Measurements from ENCODE around the gene PRDM7. TPM values are rescaled to one million over a fixed set of nuclear protein-coding genes. Genes with fewer than 3 reads are reported as not detected.

PRDM7 gene
- not detected in 2 replicates for total RNA-seq (2012; rRNA removed)
- not detected in 2 replicates for polyA plus RNA-seq (2012; rRNA removed)
- not detected in 2 replicates for polyA plus RNA-seq (2012; cell fraction: cytosol; rRNA removed)
- polyA plus RNA-seq (2012; cell fraction: nucleus; rRNA removed; ENCODE audit: low replicate concordance): 0.03 TPM in 1 of 2 replicates, not detected in the other
- percentile 2 among the genes with signal in this experiment for Bru-seq, nascent RNA
- BruChase-seq, experiment 1, labeled RNA remaining after a 6-hour chase: not detected
- not detected for BruChase-seq, experiment 2, labeled RNA remaining after a 2-hour chase
- long read RNA-seq: 0 reads

GRCh38 chr16:90077240-90077756 lies at the start of gene PRDM7:
Gene PRDM7, minus strand, starts transcription at chr16:90077331. Its CDS starts 1,421 bp downstream, at chr16:90075910.
- H2BK15ac ChIP-seq (ENCODE audit: low read depth, low read length): peak within 1 kb of the TSS; percentile 1; the same call in 1 of the 3 replicates
- 0 out of 2 replicates have a peak, but pooled peaks cover 3% of the 10 kb centered on the region for H3K9me1 ChIP-seq (ENCODE audit: insufficient read depth, low read length)
- H3K14ac ChIP-seq (replicated peaks; ENCODE audit: low read depth, low read length): peak within 1 kb of the TSS; percentile 64
- H3K56ac ChIP-seq (ENCODE audit: extremely low read depth, insufficient read depth, low read length): no peak within 1 kb of the TSS; the same call in 1 of the 2 replicates
- H2BK20ac ChIP-seq (ENCODE audit: low read depth, low read length): no peak within 1 kb of the TSS
- BruUV-seq (replicated peaks): no TSS peak
- no peak within 1 kb of the TSS for H2AK5ac ChIP-seq (ENCODE audit: low read depth, low read length)
- no peaks in the 10 kb centered on the region for H3K36me3 ChIP-seq (ENCODE audit: control insufficient read depth, insufficient read depth, low read length)
- peak within 1 kb of the TSS; percentile 33; the same call in 1 of the 2 replicates for H4K91ac ChIP-seq (ENCODE audit: insufficient read depth, low read depth, low read length)
- in situ Hi-C loops (cut with MboI; ENCODE audit: low sequenced_read_pairs) (no loop called here), intact Hi-C loops (cut with micrococcal nuclease) (no loop called here), dilution Hi-C loops (cut with HindIII; ENCODE audit: low sequenced_read_pairs, unreplicated experiment) (no loop called here)
- peak within 1 kb of the TSS; percentile 22; the same call in 1 of the 2 replicates for H3K18ac ChIP-seq (ENCODE audit: low read depth, low read length)
- H3K9me3 ChIP-seq (ENCODE audit: control insufficient read depth, insufficient read depth, low read length): no peaks in the 10 kb centered on the region
- H3K4ac ChIP-seq (ENCODE audit: low read depth, low read length): peak within 1 kb of the TSS; percentile 85
- H3K4me2 ChIP-seq (ENCODE audit: low read depth, low read length): peak within 1 kb of the TSS; percentile 88
- no peak within 1 kb of the TSS for H2BK5ac ChIP-seq (ENCODE audit: low read depth, low read length, poor library complexity, severe bottlenecking)
- CTCF ChIA-PET: no interaction called here
- H3K9ac ChIP-seq (ENCODE audit: low read depth, low read length): peak within 1 kb of the TSS; percentile 44
- H3K27ac ChIP-seq (ENCODE audit: insufficient read depth, low read length): peak within 1 kb of the TSS; percentile 16; the same call in 1 of the 2 replicates
- H3K4me3 ChIP-seq (ENCODE audit: insufficient read depth, low read depth, low read length): peak within 1 kb of the TSS; percentile 46
- ATAC-seq (ENCODE audit: low read depth) (peak; percentile 97), DNase-seq (peak; percentile 94)
- no peaks in the 10 kb centered on the region for H3K79me1 ChIP-seq (ENCODE audit: low read depth in 1 of 2, low read length in 2 of 2)
- H4K5ac ChIP-seq (ENCODE audit: low read depth, low read length): peak within 1 kb of the TSS; percentile 17; the same call in 1 of the 2 replicates
- peaks cover 4% of the 10 kb centered on the region; the same call in 1 of the 2 replicates for H3K4me1 ChIP-seq (ENCODE audit: control insufficient read depth, insufficient read depth, low read length)
- H3K27me3 ChIP-seq (ENCODE audit: control insufficient read depth, insufficient read depth, low read length): peaks cover 9% of the 10 kb centered on the region
- peak within 1 kb of the TSS; percentile 63; the same call in 1 of the 2 replicates for H3K23ac ChIP-seq (ENCODE audit: low read depth, low read length)
- POLR2A ChIA-PET (ENCODE audit: unreplicated experiment): no interaction called here
- TF ChIP-seq POLR2A (IDR thresholded peaks at IDR 0.05; ENCODE audit: low read depth, low read length) (no peak), CEBPB (IDR thresholded peaks at IDR 0.05; ENCODE audit: low read depth, low read length) (no peak), MAZ (IDR thresholded peaks at IDR 0.05; ENCODE audit: borderline replicate concordance, low read depth, low read length) (peak; percentile 46; the same call in 1 of the 2 replicates), FOS (IDR thresholded peaks at IDR 0.05; ENCODE audit: low read depth, low read length) (peak; percentile 21; the same call in 1 of the 2 replicates), CHD1 (IDR thresholded peaks at IDR 0.05; ENCODE audit: low read depth, low read length) (no peak)
- TF ChIP-seq, protein P1, sequence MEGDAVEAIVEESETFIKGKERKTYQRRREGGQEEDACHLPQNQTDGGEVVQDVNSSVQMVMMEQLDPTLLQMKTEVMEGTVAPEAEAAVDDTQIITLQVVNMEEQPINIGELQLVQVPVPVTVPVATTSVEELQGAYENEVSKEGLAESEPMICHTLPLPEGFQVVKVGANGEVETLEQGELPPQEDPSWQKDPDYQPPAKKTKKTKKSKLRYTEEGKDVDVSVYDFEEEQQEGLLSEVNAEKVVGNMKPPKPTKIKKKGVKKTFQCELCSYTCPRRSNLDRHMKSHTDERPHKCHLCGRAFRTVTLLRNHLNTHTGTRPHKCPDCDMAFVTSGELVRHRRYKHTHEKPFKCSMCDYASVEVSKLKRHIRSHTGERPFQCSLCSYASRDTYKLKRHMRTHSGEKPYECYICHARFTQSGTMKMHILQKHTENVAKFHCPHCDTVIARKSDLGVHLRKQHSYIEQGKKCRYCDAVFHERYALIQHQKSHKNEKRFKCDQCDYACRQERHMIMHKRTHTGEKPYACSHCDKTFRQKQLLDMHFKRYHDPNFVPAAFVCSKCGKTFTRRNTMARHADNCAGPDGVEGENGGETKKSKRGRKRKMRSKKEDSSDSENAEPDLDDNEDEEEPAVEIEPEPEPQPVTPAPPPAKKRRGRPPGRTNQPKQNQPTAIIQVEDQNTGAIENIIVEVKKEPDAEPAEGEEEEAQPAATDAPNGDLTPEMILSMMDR (conservative IDR thresholded peaks at IDR 0.05; ENCODE audit: low read depth, low read length): no peak
- peak within 1 kb of the TSS; percentile 64 to 92; a peak in 3 of 4 replicates for H4K8ac ChIP-seq (ENCODE audit: low read depth in 2 of 2, low read length in 2 of 2)
- peak within 1 kb of the TSS; percentile 33 for H2BK120ac ChIP-seq (ENCODE audit: low read depth, low read length)
- 1% methylated on average over 27 of the region's 32 CpGs; no CpG with 5 or more reads in 1 of the 2 experiments for WGBS, 2 experiments (ENCODE audit: extremely low coverage in 2 of 2, insufficient read length in 1 of 2)
- H4K20me1 ChIP-seq (ENCODE audit: insufficient read depth, low read length): no peaks in the 10 kb centered on the region
- H2AK9ac ChIP-seq (replicated peaks; ENCODE audit: low read depth, low read length, poor library complexity): no peak within 1 kb of the TSS
- peak within 1 kb of the TSS; percentile 92 for H2AFZ ChIP-seq (replicated peaks; ENCODE audit: low read length, poor library complexity)

All from IMR-90 (cell line).